GM19043 (cell line): ENCODE measurements around the gene NAV2.

Source experiments
- ATAC-seq: cut with Tn5 transposase; IDR thresholded peaks from one replicate; pipeline ENCODE4 v1.9.1; 2021; ENCODE audit warnings: low read depth; ENCODE audit not compliant: unreplicated experiment

NAV2 gene

DNA sequence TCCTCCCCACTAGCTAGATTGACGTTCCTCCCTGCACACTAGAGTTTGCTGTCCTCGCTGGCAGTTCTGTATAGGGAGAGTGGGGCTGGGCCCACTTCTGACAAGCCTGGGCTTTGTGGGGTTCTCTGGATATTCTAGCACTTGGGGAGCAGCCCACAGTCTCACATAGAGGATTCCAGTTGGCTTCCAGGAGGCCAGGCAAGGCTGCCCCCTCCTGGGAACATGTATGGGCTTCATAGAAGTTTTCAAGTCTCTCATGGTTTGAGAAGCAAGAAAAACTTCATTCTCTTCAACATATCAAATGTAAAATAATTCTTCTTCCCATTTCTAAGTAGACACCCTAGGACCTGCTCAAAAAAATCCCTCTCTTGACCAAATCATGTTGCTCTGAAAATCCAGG is 87.5 kb downstream of the NAV2 start:
- ATAC-seq, result no peak

DNA sequence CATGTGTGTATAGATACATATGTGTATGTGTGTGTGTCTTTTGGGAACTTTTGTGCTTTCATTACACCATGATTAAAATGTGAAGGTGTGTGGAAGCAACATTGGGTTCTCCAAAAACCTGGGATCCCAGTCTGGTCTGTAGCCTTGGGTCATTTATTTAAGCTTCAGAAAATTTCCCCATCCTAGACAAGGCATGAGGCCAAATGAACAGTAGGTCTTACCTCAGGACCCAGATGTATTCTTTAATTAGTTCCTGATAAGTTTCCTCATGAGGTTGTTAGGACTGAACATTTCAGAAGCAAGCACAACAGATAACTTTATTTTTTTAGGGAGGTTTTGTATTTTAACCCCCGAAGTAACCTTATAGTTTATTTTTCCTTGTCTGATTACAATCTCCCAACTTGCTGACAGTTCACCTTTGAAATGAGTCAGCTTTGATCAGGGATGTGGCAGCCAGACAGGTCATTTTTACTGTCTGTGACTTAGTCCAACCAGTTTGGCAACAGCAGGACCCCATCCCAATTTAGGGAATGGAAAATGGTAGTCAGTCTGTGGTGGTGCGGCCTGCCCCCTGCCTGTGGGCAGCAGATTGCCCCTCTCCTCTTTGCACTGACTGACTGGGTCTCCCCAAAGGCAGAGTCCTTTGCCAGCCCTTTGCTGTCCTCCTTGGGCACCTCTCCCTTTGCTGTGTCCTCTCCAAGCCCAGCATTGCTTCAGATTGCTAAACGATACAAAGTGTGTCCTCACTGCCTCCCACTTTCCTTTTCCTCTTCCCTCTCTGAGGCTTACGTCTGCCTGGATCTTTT is 88.3 kb downstream of the NAV2 start:
- ATAC-seq, result no peak

DNA sequence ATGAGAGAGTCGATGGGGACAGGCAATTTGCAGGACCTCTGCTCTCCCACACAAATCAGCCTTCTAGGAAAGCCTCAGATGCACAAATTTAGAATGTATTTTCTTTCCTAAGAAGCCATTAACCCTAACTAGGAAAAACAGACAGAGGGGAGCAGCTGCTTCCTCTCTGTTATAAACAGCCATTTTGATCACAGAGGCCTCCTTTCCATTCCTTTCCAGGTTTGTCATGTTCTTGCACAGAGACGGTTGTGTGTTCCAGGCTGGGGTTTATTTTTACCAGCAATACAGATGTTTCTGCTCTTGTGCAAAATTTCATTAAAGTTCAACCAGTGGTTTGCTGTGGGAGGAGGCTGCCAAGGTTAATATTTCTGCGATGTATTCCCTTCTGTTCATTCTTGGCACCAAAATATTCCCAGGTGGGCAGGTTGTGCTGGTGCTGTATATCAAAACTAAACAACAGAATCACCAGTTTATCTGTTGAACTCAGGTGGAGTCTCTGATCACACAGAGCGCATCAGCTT is 90.2 kb downstream of the NAV2 start:
- no peak for ATAC-seq

DNA sequence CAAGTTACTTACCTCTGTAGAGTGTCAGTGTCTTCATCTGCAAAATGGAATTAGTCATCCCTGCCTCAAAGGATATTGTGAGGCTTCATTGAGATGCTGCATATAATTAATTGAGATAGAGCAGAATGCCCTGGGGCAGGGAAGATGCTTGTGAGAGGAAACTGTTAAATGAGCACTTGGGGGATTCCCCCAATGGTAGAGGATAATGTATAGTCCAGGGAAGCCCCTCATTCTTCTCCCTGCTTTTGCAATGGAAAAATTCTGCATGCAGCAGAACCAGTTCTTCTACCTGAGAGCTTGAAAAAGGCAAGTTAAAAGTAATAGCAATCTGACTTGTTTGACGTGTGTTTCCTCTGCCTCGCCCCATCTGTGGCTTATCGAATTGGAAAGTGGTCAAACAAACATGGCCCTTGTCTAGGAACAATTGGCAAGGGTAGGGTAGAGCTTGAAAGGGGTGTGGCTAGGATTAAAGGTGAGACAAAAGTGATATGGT is 90.9 kb downstream of the NAV2 start:
- ATAC-seq, result no peak

DNA sequence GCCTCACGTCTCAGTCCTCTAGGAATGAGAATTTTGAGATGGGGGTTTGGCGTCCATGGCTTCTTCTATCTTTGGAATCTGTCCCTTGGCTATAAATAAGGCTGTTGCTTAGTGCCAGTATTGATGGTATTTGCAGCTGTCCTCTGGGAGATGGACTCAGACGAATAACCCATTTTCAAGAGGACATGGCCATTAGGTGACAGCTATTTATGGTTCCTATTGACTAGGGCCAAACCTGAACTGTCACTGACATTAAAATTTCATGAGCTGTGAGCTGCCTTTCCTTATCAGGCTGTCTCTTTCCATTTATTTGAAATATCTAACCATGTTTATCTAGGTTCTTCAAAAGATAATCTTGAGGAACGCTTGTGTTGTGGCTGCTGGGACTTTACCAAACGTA is 92.7 kb downstream of the NAV2 start:
- ATAC-seq, result no peak

DNA sequence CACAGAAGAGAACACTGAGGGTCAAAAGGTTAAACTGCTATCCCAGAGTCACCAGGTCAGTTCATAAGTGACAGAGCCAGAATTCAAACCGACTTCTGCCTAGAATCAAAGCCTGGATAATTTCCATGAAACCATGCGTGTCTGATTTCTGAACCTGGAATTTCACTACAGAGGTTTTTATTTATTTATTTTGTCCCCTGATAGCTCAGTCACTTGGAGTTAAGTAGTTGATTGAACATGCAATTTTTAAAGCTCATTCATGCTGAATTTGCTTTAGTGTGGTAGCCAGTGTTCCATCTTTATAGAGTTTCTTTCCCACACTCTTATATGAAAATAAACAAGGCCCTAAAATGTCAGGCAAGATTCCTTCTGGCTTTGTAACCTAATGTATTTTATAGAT is 93.2 kb downstream of the NAV2 start:
- ATAC-seq, result no peak

DNA sequence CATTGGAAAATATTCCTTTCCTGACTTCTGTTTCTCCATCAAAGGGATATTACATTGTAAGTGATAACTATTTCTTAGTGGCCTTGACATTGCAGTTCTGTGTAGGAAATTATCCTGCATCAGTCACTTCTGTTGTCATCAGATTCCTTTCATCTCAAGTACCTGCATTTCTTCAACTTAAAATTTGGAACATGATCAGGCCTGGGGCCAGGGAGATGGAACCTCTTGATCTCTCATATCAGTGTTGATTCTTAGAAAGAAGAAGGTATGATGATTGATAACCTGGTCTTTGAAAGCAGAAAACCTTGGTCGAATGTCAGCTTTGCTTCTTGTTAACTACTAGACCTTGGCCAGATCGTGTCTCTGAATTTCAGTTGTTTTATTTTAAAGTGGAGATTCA is 93.6 kb downstream of the NAV2 start:
- ATAC-seq, result no peak

DNA sequence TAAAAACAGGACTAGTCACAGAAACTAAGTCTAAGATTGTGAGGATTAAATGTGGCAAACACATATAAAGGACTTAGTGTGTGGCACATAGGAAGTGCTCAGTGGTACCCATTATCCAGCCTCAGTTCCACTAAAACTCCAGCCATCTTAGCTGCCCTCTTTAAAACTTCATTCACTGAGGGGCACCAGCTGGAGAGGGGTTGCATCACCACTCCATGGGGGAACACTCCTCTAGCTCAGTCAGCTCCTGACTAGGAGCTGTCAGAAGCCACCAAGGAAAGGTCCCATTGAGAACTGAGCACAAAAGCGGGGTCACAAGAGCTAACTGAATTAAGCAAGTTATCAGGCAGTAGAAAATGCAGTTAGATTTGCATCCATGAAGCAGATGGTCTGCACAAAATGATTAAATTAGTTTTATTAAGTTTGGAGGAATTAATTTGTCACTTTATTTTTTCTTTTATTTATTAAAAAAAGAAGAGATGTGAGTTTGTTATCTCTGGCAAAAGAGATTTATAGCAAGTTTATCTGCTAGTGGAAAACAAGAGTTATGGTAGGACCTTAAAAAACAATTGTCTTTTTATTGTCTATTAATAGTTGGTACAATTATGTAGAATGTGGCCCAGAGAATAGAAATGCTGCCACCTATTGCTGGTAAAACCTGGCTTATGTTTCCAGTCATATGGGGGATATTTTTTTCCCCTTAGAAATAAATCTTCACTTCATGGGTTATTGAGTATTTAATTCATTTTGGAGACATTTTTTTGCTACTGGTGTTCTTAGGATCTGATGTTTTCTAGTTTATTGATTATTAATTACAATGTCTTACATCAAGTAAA is 95.7 kb downstream of the NAV2 start:
- ATAC-seq, result no peak

DNA sequence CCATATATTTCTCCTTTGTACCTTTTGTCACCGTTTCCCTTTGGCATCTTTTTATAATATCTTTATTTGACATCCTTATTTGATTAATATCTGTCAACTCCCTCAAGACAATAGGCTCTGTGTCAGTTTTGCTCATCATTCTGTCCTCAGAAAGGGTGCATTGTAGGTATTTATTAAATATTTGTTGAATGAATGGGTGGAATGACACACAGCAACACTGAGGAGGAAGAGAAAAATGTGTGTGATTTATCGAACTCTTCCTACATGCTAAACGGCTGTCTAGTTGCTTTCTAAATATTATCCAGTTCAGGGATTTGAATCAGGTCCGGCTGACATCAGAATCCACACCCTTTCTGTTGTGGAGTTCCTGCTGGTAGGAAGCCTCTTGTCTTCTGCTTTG is 98.2 kb downstream of the NAV2 start:
- ATAC-seq, result no peak

DNA sequence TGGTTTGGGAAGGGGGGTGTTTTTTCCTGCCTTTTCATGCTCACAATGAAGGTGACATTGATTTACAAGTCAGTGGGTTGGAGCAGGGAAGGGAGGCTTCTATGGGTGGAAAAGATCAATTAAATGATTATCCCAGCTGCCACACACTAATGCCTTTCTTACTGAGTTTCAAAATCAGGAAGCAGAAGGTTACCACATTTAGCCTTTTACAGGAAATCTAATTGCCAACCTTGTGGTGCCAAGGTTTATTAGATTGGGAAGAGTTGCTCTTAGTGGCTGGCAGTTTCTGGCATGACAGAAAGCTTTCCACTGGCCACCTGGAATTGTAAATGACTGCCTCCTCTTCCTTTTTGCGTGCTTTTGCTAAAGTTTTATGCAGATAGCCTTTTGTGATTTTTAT is 98.7 kb downstream of the NAV2 start:
- ATAC-seq, result no peak

DNA sequence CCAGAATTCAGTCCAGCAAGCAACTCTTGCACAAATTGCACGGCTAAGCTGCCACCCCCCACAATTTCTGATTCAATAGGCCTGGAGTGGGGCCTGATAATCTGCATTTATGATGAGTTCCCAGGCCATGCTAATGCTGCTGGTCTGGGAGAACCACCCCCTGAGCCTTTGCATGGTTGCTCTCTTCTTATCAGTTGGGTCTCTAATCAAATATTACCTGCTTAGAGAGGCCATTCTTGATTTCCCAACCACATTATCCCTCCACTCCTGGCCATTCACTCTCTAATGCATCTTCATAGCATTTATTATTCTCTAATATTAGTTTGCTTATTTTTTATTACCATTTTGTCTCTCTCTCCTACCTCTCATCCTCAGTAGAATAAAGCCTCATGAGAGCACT is 99.5 kb downstream of the NAV2 start:
- no peak for ATAC-seq

DNA sequence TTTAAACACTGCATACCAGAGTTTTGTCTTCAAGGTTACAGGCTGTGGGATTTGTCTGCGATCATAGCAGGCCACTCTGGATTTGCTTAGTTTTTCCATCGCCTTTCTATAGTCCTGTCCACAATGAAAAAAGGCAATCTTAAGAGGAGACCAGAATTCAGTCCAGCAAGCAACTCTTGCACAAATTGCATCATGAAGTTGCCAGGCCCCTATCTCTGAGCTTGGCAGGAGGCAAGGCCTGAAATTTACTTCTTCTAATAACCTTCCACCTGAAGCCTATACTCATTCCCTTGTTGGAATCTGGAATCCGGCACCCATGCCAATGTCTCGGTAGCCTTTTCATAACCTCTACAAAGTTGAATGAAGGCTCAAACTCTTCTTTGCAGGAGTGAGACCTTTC is 100.1 kb downstream of the NAV2 start:
- ATAC-seq, result no peak

DNA sequence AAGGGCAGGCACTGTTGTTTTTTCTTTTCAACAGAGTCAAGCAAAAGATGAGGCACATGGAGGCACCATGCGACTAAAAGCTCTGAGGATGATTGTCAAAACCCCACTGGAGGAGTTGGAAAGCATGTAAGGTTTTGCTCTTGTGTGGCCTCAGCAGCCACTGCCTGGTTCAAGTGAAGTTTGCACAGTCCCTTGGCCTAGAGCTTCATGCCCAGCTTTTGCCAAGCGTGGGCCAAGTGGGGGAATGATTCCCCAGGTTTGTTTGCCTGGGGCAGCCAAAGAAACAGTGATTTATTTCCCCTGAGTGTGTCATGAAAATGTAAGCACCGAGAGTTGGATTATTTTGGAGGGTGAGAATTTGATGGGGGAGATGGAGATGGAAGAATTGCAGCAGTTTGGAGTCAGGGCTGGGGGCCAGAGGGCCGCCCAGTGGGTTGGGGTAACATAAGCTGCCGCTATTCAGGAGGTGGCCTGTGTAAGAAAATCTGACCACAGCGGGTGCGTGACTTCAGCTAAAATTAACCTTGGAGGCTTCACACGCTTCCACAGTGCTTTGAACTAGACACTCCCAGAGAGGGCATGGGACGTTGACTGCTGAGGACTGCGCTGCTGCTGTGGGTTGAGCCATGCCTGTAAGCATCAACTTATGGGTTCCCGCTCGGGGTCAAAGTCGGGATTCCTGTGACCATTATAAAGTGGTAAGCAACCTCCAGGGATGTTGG is 100.7 kb downstream of the NAV2 start:
- no peak for ATAC-seq

DNA sequence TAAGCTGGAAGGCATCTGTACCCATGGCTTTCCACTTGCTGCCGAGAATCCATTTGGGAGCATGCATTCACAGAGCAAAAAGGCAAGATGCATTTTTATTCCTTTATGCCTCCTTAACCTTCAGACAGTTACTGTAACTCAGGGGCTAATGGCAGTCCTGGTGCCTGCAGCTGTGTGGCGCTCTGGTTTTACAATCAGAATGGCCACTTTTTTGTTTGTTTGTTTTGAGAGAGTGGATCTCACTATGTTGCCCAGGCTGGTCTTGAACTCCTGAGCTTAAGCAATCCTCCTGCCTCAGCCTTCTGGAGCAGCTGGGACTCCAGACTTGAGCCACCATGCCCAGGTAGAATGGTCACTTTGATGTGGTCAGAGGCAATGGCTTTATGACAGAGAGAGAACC is 101.8 kb downstream of the NAV2 start:
- ATAC-seq, result no peak

DNA sequence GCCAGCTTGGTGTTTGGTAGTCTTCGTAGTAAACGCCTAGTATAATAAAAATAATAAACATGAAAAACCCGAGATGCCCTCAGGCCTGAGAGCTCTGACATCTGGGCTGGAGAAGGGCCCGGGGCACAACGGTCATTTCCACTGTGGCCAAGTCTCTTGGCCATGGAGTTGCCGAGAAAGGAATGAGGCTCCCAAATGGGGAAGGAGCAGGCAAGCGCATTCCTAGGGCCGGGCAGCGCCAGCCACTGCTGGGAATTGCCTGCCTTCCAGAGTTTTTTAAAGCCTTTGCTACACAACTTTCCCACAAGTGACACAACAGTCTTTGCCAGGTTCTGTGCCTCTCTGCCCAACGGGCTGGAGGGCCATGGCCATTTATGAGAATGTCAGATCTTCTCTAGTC is 103.4 kb downstream of the NAV2 start:
- ATAC-seq, result no peak

DNA sequence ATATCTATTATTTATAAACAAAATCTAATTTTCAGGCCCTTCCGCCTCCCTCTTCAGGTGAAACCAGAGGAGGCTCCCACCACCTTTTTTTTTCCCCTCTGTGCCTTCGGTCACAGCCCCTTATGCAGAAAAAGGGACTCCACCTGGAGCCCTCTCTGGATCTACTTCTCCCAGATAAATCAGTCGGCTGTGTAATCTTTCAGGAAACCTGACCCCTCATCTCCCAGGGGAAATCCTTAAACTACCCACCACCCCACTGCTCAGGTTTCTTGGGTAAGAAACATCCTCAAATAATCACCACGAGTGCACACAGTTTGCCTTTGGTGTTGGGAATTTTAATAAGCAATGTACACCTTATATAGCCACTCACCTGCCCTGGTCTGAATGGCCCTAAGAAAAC is 104.2 kb downstream of the NAV2 start:
- ATAC-seq, result no peak

DNA sequence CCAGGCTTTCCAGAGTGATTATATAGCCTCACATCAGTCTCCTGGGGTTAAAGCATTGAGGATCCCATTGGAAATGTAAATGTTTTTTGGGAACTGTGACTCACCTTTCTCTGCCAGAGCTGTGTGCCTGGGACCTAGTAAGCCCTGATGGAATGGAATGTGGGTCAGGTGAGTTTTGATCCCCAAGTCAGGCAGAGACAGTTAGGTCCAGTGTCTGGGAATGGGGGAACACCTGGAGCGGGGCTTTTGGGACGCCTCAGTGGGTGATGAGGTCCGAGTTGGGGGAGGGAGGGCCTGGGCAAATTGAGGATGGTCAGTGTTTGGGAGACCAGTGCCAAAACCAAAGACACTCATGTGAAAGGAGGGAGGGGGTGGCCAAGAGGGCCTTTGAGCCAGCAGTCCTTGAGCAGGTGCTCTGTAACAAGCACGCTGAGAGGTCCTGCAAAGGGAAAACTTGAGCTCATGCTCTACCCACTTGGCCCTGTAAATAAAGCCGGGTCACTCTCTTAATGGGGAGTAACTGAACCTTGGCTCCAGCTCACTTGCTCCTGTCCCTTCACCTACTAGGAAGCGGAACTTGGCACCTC is 104.7 kb downstream of the NAV2 start:
- no peak for ATAC-seq

DNA sequence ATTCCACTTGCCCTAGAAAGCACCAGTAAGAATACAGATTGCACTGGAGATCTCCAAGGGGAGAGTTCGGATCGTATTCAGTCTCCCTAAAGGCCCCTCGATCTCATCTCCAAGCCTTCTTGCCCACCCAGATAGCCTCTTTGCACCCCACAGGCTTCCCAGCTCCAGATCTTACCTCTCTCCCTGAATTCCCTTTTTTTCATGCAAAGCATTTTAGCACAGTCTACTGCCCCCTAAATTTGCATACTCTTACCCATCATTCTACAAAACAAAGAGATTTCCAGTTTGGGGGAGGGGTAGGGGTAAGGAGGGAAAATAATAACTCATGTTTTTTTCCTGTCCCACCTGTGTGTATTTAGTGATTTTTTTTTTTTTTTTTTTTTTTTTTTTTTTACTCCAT is 105.2 kb downstream of the NAV2 start:
- ATAC-seq, result no peak

DNA sequence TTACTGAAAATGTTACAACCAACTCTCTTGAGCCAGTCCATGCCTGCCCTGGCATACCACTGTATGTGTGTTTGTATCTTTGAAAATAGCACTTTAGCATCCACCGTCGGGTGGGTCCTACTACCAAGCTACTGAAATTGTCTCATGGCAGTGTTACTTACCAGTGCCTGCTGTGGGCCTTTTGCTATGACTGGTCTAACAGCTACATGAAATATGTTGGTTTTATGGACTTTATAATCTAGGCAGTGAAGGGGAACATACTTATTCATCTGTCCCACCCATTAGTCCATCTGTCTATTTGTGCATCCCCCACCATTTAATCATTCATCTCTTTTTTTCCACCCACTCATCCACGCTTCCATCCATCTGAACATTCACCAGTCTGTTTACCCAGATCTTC is 106.0 kb downstream of the NAV2 start:
- ATAC-seq, result no peak

DNA sequence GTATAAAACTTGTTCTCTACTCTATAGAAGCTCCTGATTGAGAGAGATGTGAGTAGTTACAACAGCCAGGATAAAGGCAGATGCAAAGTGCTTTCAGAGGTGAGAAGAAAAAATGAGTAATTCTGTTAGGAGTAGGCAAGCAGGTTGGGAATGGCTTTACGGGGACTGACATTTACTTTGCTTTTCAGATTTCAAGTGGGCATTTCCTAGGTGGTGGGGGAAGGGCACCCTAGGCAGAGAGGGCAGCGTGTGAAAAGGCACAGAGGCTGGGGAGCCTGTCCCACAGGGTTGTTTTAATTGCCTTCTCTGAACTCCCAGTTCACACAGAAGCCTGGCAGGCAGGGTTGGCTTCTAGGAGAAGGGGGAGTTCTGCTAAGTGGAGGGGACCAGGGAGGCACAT is 106.5 kb downstream of the NAV2 start:
- ATAC-seq, result no peak

DNA sequence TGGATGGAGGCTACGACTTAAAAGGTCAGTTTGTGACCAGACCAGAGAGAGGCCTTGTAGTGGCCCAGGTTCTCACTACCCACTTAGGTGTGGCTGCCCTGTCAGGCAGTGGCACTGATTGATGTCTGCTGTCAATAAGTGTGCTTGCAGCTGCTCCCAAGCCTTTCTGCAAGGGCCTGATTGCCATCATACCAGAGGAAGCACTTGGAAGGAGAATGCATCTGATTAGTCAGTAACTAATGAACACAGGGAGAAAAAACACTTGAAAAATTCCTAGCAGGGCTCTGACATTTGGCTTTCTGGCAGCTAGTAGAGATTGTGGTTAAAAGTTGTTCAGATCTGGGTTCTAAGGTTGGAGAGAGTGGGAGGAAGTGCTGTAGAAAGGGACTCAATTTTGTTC is 107.5 kb downstream of the NAV2 start:
- ATAC-seq, result no peak
